ENCODE results near the gene LGALS4.
"Not testable (repeated sequence)": the region's sequence is repeated elsewhere in the genome, so short reads cannot be mapped to it uniquely, and the experiment has no call there.

Gene LGALS4

DNA sequence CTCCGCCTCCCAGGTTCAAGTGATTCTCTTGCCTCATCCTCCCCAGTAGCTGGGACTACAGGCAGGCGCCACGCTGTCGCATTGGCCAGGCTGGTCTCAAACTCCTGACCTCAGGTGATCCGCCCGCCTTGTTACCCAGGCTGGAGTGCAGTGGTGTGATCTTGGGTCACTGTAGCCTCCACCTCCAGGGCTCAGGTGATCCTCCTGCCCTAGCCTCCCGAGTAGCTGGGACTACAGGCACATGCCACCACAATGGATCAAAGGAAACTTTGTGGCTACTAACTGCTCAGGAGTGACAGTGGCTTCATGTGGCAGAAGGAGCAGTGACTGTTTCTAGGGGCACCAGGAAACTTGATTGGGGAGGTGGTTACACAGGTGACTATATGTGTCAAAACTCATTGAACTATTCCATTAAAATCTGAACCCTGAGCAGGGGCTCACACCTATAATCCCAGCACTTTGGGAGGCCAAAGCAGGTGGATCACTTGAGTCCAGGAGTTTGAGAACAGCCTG, 27.5 kb downstream of the LGALS4 start:
- in situ Hi-C loops (cut with HindIII; ENCODE audit: low pct_ligation_motif_present, low pct_unique_long_range_greater_than_20kb, low sequenced_read_pairs) = no loop called here
- DNase-seq = no peak

DNA sequence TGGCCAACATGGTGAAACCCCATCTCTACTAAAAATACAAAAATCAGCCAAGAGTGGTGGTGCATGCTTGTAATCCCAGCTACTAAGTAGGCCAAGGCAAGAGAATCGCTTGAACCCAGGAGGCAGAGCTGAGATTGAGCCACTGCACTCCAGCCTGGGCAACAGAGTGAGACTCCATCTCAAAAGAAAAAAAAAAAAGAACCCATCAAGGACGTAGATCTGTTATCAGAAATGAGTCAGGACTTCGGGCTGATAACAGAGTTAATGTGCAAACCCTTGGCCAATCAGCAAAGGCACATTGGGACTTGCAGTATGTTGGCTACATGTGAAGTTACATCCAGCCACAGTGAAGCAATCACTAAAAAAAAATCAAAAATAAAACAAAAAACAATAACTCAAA, 28.5 kb downstream of the LGALS4 start:
- DNase-seq = no peak
- in situ Hi-C loops (cut with HindIII; ENCODE audit: low pct_ligation_motif_present, low pct_unique_long_range_greater_than_20kb, low sequenced_read_pairs) = no loop called here

DNA sequence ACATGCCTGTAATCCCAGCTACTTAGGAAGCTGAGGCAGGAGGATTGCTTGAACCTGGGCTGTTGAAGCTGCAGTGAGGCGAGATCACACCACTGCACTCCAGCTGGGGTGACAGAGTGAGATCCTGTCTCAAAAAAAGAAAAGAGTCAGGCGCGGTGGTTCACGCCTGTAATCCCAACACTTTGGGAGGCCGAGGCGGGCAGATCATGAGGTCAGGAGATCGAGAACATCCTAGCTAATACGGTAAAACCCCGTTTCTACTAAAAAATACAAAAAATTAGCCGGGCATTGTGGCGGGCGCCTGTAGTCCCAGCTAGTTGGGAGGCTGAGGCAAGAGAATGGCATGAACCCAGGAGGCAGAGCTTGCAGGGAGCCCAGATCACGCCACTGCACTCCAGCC, 30.5 kb downstream of the LGALS4 start:
- DNase-seq; in situ Hi-C loops (cut with HindIII; ENCODE audit: low pct_ligation_motif_present, low pct_unique_long_range_greater_than_20kb, low sequenced_read_pairs): not testable (repeated sequence)

DNA sequence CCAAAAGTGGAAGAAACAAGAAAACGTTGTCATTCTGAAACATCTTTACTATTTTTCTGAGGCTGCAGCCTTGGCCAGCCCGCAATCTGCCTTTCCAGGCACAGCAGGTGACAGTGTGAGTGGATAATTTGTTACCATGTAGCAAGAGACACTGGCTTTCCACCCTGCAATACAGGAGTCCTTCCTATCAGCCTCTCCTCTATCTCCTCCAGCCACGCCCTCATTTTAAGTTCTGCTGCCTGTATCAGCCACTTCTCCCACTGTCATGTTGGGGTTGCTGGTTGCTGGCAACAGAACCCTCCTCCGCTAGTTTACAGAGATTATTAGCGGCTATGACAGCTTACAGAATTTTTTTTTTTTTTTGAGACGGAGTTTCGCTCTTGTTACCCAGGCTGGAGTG, 31.7 kb downstream of the LGALS4 start:
- in situ Hi-C loops (cut with HindIII; ENCODE audit: low pct_ligation_motif_present, low pct_unique_long_range_greater_than_20kb, low sequenced_read_pairs) = no loop called here
- DNase-seq = no peak

DNA sequence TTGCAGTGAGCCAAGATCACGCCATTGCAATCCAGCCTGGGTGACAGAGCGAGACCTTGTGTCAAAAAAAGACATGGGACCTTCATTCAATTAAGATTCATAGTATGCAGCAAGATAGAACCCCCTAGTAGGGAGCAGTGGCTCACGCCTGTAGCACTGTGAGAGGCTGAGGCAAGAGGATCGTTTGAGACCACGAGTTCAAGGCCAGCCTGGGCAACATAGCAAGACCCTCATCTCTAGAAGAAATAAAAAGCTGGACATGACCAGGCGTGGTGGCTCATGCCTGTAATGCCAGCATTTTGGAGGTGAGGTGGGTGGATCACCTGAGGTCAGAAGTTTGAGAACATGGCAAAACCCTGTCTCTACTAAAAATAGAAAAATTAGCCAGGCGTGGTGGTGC, 32.3 kb downstream of the LGALS4 start:
- no peak for DNase-seq
- in situ Hi-C loops (cut with HindIII; ENCODE audit: low pct_ligation_motif_present, low pct_unique_long_range_greater_than_20kb, low sequenced_read_pairs) = no loop called here

DNA sequence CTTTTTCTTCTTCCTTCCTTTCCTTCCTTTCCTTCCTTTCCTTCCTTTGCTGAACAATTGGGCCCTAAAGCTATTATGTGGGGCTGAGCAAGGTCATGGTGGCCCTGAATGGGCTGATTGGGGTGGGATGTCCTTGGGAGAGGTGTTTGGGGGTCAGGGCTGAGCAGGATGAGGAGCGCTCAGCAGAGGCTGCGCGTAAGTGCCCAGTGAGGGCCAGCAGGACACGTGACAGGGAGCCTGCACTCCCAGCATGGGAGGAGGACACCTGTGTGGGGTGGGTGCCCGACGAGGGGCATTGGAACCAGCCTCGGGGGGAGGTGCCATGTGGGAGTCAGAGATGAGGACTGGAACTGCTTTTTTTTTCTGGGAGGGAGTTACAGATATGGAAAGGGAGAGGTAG, 34.0 kb downstream of the LGALS4 start:
- in situ Hi-C loops (cut with HindIII; ENCODE audit: low pct_ligation_motif_present, low pct_unique_long_range_greater_than_20kb, low sequenced_read_pairs) = no loop called here
- no peak for DNase-seq

DNA sequence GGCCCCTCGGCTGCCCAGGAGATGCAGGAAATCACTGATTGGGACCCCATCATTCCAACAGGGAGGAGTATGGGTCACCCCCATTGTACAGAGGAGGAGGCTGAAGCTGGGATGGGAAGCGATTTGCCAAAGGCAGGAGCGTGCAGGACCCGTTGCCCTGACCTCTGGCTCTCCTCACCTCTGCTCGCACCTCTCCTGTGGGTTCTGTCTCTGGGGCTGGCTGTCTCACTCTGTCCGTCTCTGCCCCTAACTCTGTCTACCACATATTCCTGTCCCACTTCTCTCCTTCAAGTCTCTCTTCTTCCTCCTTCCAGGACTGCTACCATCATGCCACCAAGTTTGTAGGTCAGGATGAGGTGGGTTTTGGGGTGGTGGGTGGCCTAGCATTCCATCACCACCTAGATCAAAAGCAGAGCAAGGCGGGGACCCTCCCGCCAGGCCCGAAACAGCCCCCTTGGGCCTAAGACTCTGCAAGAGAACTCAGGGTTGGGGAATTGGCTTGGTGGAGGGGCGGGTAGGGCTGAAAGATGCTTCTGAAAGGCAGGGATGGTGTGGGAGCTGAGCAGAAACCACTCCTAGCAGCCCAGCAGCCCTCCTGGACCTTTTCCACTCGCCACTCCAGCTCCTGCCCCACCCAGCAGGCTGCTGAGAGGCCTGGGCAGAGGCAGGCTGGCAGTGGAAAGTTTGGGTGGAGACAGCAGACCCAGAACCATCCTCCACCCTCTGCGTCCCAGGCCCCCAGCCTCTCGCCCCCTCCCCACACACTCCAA, 38.4 kb downstream of the LGALS4 start:
- DNase-seq = no peak
- in situ Hi-C loops (cut with HindIII; ENCODE audit: low pct_ligation_motif_present, low pct_unique_long_range_greater_than_20kb, low sequenced_read_pairs) = no loop called here

DNA sequence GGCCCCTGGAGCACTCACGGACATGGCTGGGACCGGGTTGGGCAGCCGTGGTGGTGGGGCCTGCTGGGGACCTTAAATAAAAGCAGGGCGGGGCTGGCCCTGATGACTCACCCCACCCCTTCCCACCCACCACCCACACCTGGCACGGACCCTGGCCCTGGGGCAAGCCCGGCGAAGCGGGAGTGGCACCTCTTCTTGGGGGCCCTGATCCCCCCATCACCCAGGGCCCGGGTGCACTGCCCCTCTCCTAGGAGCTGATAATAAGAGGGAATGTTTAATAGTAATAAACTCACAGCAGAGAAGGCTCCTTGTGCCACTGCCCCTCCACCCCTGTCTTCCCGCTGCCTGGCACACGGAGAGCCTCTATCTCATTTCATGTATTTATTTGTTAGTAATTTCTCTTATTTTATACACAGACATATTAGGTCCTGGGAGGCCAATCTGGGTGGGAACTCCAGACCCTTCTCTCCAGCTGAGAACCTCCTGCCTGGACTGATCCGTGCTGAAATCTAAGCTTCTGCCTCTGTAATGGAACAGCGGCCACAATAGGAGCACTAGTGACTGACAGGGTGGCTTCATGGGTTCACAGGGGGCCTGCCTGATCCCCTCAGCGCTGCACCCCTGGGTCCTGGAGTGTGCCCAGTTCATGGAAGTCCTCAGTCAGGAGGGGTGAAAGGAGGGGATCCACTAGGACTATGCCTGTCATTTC, 39.1 kb downstream of the LGALS4 start, which contains the start of gene LGALS7:
Gene LGALS7 (minus strand): TSS at position 49 of the 709 bp plus-strand sequence. CDS start 25 bp downstream, at position 24.
- in situ Hi-C loops (cut with HindIII; ENCODE audit: low pct_ligation_motif_present, low pct_unique_long_range_greater_than_20kb, low sequenced_read_pairs) = no loop called here
- DNase-seq = no peak

DNA sequence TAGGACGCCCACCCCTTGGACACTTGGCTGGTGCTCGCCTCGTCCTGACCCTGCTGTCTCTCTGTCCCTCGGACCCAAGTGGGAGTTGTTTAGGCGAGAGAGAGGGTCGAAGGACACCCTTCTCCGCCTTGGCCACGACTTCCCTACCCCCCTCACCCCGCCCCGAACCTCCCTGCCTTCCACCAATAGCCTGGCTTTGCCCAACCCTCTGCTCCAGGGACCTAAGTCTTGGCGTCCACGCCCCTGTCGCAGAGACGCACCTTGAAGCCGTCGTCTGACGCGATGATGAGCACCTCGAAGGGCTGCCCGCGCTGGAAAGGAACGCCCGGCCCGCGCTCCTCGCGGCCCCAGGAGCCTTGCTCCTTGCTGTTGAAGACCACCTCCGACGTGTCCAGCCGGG, 41.2 kb downstream of the LGALS4 start:
- in situ Hi-C loops (cut with HindIII; ENCODE audit: low pct_ligation_motif_present, low pct_unique_long_range_greater_than_20kb, low sequenced_read_pairs); DNase-seq: not testable (repeated sequence)

DNA sequence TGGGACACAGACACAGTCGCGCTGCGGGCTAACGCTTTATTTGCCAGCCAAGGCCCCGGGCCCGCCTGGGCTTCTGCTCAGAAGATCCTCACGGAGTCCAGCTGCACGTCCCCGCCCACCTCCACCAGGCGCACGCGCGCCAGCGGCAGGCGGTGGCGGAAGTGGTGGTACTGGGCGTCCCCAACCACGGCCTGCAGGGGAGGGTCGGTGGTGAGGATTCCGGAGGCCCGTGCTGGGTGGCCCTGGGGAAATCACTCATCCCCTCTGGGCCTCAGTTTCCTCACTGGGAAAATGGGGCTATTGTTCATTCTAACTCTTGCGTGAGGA, 41.8 kb downstream of the LGALS4 start:
- in situ Hi-C loops (cut with HindIII; ENCODE audit: low pct_ligation_motif_present, low pct_unique_long_range_greater_than_20kb, low sequenced_read_pairs); DNase-seq: not testable (repeated sequence)

DNA sequence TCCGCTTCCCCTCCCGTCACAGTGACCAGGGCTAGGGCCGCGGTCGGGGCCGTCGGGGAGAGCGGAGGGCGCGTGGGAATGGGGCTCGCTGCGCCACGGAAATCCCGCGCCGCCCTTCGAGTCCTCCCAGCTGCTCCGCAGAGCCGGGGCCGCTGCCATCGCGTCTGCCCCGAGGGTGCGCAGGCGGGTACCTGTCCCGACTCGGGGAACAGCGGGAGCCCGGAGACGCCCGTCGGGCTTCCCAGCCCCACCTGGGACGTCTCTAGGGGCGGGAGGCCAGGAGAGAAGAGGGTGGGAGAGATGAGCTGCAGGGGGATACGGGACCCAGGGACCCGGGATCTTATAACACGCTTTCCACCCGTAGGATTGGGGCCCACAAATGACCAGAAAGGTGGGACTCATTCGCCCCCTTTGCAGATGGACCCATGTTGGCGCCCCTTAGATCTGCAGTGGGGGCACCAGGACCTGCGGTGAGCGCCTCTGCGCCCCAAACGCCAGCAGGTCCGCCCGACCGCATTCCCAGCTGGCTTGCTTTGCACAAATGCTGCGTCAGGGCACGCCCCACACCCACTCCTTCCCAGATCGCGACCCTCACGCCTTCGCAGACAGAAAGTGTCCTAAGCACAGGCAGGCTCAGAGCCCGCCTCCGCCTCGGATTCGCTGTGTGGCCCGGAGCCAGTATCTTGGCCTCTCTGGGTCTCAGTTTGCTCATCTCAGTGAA, 42.4 kb downstream of the LGALS4 start:
- in situ Hi-C loops (cut with HindIII; ENCODE audit: low pct_ligation_motif_present, low pct_unique_long_range_greater_than_20kb, low sequenced_read_pairs) = not testable (repeated sequence)

DNA sequence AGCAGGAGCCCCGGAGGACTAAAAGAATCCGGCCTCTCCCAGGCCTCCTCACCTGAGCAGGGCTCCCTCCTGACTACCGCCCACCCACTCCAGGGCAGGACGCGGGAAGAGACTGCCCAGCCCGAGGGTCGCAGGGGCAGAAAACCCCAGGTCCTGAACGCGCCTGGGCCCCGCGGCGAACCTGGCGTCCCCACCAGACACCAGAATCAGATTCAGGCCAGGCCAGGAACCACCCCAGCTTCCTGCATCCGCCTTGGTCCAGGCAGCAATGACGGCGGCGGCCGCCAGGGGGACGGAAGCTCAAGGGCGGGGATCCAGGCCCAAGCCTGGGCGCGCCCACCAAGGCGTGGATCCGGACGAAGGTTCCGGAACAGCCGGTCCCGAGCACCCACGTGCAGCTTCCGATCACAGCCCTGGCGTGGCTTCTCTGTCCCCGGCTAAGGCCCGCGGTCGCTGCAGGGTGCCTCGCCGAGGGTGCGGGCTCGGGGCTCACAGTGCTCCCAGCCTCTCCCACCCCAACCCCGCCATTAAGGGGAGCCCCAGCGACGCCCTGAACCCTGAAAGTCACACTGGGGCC, 43.0 kb downstream of the LGALS4 start:
- DNase-seq = no peak

More for the DNA sequence above, 42.4 kb downstream of the LGALS4 start:
- DNase-seq = not testable (repeated sequence)

DNA sequence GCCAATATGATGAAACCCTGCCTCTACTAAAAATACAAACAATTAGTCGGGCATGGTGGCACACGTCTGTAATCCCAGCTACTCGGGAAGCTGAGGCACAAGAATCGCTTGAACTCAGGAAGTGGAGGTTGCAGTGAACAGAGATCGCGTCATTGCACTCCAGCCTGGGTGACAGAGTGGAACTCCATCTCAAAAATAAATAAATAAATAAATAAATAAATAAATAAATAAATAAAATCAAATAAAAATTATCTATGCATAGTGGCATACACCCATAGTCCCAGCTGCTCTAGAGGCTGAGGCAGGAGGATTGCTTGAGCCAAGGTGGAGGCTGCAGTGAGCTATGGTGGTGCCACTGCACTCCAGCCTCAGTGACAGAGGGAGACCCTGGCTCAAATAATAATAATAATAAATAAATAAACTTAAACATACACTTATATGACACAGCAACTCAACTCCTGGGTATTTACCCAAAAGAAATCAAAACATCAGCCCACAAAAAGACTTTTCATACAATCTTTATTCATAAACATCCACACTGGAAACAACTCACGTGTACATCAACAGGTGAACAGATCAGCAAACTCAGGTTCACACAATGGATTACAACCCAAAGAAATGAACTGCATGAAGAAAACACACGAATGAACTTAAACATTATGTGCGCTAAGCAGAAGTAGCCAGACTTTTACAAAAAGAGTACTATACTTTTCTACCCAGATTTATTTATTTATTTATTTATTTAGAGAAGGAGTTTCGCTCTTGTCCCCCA, 46.3 kb downstream of the LGALS4 start:
- in situ Hi-C loops (cut with HindIII; ENCODE audit: low pct_ligation_motif_present, low pct_unique_long_range_greater_than_20kb, low sequenced_read_pairs) = no loop called here
- no peak for DNase-seq

More for the DNA sequence above, 43.0 kb downstream of the LGALS4 start:
- in situ Hi-C loops (cut with HindIII; ENCODE audit: low pct_ligation_motif_present, low pct_unique_long_range_greater_than_20kb, low sequenced_read_pairs) = no loop called here

DNA sequence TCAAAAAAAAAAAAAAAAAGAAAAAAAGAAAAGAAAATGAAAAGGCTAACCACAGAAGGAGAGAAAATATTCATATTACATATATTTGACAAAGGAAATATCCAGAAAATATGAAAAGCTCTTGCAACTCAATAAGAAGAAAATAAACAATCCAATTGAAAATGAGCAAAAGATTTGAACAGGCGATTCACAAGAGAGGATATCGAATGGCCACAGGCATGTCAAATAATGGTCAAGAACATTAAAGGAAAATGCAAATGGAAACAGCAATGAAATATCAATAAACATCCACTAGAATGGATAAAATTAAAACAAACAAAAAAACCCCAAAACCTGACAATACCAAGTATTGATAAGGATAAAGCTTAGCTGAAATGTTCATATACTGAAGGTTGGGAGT, 47.5 kb downstream of the LGALS4 start:
- no peak for DNase-seq
- in situ Hi-C loops (cut with HindIII; ENCODE audit: low pct_ligation_motif_present, low pct_unique_long_range_greater_than_20kb, low sequenced_read_pairs) = no loop called here

DNA sequence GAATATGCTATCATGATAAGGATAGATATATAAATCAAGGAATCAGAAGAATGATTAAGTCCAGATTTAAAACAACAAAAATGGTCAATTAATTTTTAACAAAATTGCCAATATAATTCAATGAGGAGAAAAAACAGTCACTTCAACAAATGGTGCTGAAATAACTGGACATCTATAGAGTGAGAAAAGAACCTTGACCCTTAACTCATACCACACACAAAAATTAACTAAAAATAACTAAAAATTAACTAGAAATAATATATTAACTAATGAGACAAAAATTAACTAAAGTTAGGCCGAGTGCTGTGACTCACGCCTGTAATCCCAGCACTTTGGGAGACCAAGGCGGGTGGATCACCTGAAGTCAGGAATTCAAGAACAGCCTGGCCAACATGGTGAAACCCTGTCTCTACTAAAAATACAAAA, 48.9 kb downstream of the LGALS4 start:
- peak; percentile 68 for DNase-seq
- in situ Hi-C loops (cut with HindIII; ENCODE audit: low pct_ligation_motif_present, low pct_unique_long_range_greater_than_20kb, low sequenced_read_pairs) = no loop called here

DNA sequence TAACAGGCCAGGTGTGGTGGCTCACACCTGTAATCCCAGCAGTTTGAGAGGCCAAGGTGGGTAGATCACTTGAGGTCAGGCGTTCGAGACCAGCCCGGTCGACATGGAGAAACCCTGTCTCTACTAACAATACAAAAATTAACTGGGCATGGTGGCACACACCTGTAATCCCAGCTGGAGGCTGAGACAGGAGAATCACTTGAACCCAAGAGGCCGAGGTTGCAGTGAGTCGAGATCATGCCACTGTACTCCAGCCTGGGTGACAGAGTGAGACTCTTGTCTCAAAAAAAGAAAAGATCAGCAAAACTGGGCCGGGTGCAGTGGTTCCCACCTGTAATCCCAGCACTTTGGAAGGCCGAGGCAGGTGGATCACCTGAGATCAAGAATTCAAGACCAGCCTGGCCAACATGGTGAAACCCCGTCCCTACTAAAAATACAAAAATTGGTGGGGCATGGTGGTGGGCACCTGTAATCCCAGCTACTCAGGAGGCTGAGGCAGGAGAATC, 50.8 kb downstream of the LGALS4 start:
- in situ Hi-C loops (cut with HindIII; ENCODE audit: low pct_ligation_motif_present, low pct_unique_long_range_greater_than_20kb, low sequenced_read_pairs) = not testable (repeated sequence)

DNA sequence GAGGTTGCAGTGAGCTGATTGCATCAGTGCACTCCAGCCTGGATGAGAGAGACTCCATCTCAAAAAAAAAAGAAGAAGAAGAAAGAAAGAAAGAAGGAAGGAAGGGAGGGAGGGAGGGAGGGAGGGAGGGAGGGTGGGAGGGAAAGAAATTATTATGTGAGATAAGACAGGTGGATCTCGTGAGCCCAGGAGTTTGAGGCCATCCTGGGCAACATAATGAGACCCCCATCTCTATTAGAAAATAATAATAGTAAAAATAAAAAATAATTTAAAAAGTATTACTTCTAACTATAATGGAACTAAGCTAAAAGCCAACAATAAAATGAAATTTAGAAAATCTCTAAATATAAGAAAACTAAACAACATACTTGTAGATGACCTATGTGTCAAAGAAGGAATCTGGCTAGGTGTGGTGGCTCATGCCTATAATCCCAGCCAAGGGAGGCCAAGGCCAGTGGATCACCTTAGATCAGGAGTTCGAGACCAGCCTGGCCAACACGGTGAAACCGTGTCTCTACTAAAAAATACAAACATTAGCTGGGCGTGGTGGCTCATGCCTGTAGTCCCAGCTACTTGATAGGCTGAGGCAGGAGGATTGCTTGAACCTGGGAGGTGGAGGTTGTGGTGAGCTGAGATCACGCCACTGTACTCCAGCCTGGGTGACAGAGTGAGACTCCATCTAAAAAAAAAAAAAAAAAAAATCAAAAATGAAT, 51.8 kb downstream of the LGALS4 start:
- in situ Hi-C loops (cut with HindIII; ENCODE audit: low pct_ligation_motif_present, low pct_unique_long_range_greater_than_20kb, low sequenced_read_pairs); DNase-seq: not testable (repeated sequence)

More for the DNA sequence above, 50.8 kb downstream of the LGALS4 start:
- DNase-seq = not testable (repeated sequence)

Measured in ACHN (cell line).